ENCODE data around the gene GRIP2. TPM values are rescaled to one million over a fixed set of nuclear protein-coding genes. Genes with fewer than 3 reads are reported as not detected.

The GRIP2 gene
- total RNA-seq, 2 donors from 2014 or later = 0.10 TPM; not detected in 1

DNA sequence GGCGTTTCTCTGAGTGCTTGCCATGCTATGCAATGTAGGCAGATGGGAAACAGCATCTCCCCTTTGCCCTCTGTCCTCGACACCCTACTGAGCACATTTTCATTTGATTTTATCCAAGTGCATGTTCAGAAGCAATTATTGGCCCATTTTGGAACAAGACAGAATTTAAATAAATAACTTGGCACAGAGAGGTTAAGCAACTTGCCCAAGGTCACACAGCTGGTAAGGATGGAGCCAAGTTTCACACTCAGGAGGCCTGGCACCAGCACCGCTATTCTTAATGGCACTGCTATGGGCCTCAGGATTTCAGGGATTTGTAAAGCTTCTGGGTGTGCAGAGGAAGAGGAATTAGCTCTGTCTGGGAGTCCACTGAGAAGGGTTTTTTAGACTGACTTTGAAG, 2.5 kb upstream of the GRIP2 start:
- no peak for ATAC-seq
- Mint-ChIP-seq H3K27me3 (peaks cover 24% of the 10 kb centered on the region), H3K27ac (no peak overlapping the region), H3K4me3 (no peak overlapping the region), H3K4me1 (peaks cover 2% of the 10 kb centered on the region), H3K36me3 (ENCODE audit: low read depth) (no peaks in the 10 kb centered on the region)
- no peak for DNase-seq
- H3K9me3 ChIP-seq (ENCODE audit: control insufficient read depth, low read length, poor library complexity, severe bottlenecking) = no peaks in the 10 kb centered on the region

DNA sequence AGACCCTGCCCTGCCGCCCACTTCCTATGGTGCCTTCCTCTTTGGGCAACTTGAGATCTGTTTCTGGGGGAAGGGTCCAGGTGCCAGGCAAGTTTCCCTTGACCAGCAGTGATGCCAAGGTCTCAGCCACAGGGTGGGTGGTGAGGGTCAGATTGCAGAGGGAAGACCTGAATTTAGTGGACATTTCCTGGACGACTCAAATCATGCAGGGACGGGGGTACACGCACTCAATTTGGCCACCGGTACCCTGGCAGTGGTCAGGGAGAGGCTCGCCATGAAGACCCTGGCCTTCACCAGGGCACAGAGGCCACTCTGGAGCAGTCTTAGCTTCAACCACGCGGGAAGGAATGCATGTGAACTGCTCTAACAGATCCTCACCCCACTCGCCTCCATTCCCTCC, 1.5 kb upstream of the GRIP2 start:
- DNase-seq (no peak), ATAC-seq (no peak)
- H3K27ac Mint-ChIP-seq = no peak overlapping the region
- H3K9me3 ChIP-seq (ENCODE audit: control insufficient read depth, low read length, poor library complexity, severe bottlenecking) = no peaks in the 10 kb centered on the region
- no peaks in the 10 kb centered on the region for H3K4me1 Mint-ChIP-seq
- peaks cover 14% of the 10 kb centered on the region for H3K27me3 Mint-ChIP-seq
- H3K4me3 Mint-ChIP-seq = no peak overlapping the region
- no peaks in the 10 kb centered on the region for H3K36me3 Mint-ChIP-seq (ENCODE audit: low read depth)

DNA sequence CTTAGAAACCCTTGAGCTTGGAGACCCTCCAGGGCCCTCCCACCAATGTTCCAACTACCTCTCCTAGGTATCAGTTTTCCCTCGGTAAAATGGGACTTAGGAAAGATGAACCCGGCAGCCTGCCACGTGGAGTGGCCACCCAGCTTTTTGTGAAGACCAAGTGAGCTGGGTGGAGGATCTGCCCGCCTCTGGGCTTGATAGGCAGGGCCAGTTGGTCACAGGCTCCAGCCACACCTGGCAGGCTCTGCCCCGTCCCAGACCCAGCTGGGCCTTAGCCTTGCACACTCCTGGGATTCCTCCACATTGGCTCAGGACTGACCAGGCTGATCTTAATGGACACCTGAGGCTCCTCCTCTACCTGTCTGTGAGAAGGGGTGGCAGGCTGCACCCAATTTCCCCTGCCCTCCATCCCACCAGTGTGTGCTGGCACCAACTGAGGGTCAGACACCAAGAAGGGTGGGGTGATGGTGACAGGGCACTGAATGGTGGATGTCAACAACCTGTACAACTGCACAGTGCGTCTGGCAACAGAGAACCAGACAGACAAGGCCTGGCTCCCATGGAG, 761 bp upstream of the GRIP2 start:
- no peaks in the 10 kb centered on the region for H3K4me1 Mint-ChIP-seq
- H3K4me3 Mint-ChIP-seq = no peak overlapping the region
- H3K27me3 Mint-ChIP-seq = peaks cover 10% of the 10 kb centered on the region
- DNase-seq = no peak
- H3K9me3 ChIP-seq (ENCODE audit: control insufficient read depth, low read length, poor library complexity, severe bottlenecking) = no peaks in the 10 kb centered on the region
- no peaks in the 10 kb centered on the region for H3K36me3 Mint-ChIP-seq (ENCODE audit: low read depth)
- no peak overlapping the region for H3K27ac Mint-ChIP-seq
- no peak for ATAC-seq

DNA sequence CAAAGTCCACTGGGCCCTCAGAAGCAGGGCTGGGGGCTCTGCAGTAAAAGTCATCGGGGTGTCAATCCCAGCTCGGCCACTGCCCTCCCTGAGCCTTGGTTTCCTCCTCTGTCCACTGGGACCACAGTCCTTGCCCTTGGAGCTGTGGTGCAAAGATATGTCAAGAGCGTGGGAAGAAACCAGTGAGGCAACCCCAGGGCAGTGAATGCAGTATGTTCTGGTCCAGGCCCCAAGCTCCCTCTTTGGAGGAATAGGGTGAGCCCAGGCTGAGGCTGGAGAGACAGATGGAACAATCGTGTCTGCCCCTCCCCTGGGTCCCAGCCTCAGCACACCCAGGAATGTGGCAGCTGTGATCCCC, 779 bp downstream of the GRIP2 start:
- ATAC-seq = no peak
- H3K4me1 Mint-ChIP-seq = no peaks in the 10 kb centered on the region

DNA sequence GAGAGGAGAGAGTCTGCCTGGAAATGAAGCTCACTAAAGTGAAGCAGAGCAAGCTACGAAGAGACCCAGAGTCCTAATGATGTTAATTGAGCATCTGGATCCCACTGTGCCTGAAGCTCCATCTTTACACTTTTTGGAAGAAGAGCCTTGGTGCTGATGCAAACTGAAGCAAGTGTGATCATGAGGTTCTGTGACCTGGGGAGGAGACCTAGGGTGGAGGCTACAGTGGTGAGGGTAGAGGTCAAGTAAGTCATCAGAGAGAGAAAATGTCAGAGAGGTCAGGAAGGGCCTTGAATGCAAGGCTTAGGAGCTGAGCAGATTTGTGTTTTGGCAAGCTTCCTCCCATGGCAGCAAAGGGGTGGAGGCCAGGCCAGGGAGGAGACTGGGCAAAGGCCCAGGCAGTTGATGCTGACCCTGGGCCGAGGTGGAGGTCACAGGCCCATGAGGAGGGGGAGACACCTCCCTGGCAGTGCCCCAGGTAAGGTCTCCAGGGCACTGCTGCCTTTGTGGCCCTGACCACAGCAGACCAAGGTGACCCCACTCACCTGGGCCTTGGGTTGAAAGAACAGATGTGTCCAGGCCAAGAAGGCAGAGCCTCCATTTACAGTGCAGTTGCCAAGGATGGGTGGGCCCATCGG, 1.6 kb downstream of the GRIP2 start:
- Mint-ChIP-seq H3K36me3 (ENCODE audit: low read depth) (no peaks in the 10 kb centered on the region), H3K27me3 (peaks cover 10% of the 10 kb centered on the region), H3K27ac (no peak overlapping the region), H3K4me3 (no peak overlapping the region), H3K4me1 (no peaks in the 10 kb centered on the region)
- H3K9me3 ChIP-seq (ENCODE audit: control insufficient read depth, low read length, poor library complexity, severe bottlenecking) = no peaks in the 10 kb centered on the region
- ATAC-seq = no peak
- no peak for DNase-seq

More for the DNA sequence above, 779 bp downstream of the GRIP2 start:
- H3K4me3 Mint-ChIP-seq = no peak overlapping the region
- H3K27ac Mint-ChIP-seq = no peak overlapping the region
- no peaks in the 10 kb centered on the region for H3K36me3 Mint-ChIP-seq (ENCODE audit: low read depth)
- H3K9me3 ChIP-seq (ENCODE audit: control insufficient read depth, low read length, poor library complexity, severe bottlenecking) = no peaks in the 10 kb centered on the region
- DNase-seq = no peak
- H3K27me3 Mint-ChIP-seq = peaks cover 10% of the 10 kb centered on the region

DNA sequence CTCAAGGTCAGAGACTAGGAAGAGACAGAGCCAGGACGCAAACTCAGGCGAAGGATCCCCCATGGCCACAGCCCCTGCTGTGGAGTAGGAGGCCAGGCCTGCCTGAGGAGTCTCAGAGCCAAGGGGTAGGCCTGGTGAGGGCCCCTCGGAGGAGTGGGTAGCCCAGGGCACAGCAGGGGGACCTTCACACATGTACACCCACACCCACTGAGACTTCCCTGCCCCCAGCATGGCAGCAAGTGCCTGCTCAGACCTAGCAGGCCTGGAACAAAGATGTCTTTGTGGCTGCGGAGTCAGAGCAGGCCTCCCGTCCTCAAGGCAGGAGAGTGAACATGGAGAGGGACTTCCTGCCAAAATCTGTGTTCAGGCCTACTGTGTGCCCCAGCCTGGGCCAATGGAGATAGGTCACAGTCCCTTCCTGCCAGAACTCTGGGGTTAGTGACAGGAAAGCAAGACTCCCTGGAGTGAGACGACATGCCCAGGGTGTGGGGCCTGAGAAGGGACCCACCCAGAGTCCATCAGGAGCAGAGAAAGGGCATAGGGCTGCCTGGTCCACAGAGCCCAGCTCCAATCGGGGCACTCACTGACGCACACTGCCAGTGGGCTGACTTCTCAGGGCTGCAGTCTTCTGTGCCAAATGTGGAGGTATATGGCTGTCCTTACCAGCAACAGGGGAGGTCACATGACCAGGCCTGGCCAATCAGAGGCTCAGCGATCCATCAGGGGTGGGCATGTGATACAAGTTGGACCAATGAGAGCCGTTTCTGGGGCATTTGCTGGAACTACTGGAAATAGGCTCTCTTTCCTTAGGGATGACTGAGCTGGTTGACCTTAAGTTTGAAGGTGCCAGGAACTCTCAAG, 2.3 kb downstream of the GRIP2 start:
- no peak for ATAC-seq
- no peak for DNase-seq
- no peak overlapping the region for H3K4me3 Mint-ChIP-seq

DNA sequence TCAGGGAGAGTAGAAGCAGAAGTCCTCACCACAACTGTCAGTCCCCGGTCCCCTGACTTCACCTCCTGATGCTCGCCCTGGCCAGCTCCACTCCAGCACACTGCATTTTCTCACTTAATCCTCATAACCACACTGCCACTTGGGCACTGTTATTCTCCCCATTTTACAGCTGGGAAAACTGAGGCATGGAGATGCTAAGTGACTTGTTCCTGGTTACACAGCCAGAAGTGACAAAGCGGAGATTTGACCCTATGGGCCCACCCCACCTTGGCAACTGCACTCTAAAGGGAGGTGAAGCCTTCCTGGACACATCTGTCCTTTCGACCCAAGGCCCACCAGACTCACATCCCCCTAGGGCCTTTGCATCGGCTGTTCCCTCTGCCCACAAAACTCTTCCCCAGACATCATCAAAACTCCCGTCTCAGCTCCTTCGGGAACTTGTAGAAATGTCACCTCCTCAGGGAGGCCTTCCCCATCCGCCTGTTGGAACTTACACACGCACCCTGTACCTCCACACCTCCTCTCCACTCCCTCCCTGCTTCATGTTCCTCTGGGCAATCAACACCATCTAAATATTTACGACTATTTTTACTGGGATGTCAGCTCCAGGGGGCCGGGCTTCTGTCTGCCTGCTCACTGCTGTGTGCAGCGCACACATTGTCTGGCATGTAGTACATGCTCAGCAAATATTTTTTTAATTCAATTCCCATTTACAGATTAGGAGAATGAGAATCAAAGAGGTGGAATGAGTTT, 3.1 kb downstream of the GRIP2 start:
- H3K9me3 ChIP-seq (ENCODE audit: control insufficient read depth, low read length, poor library complexity, severe bottlenecking) = no peaks in the 10 kb centered on the region
- ATAC-seq = no peak
- Mint-ChIP-seq H3K27ac (no peak overlapping the region), H3K4me1 (no peaks in the 10 kb centered on the region), H3K27me3 (peaks cover 11% of the 10 kb centered on the region), H3K4me3 (no peak overlapping the region), H3K36me3 (ENCODE audit: low read depth) (no peaks in the 10 kb centered on the region)
- DNase-seq = no peak

More for the DNA sequence above, 2.3 kb downstream of the GRIP2 start:
- Mint-ChIP-seq H3K4me1 (no peaks in the 10 kb centered on the region), H3K36me3 (ENCODE audit: low read depth) (no peaks in the 10 kb centered on the region), H3K27me3 (peaks cover 11% of the 10 kb centered on the region), H3K27ac (no peak overlapping the region)
- no peaks in the 10 kb centered on the region for H3K9me3 ChIP-seq (ENCODE audit: control insufficient read depth, low read length, poor library complexity, severe bottlenecking)

DNA sequence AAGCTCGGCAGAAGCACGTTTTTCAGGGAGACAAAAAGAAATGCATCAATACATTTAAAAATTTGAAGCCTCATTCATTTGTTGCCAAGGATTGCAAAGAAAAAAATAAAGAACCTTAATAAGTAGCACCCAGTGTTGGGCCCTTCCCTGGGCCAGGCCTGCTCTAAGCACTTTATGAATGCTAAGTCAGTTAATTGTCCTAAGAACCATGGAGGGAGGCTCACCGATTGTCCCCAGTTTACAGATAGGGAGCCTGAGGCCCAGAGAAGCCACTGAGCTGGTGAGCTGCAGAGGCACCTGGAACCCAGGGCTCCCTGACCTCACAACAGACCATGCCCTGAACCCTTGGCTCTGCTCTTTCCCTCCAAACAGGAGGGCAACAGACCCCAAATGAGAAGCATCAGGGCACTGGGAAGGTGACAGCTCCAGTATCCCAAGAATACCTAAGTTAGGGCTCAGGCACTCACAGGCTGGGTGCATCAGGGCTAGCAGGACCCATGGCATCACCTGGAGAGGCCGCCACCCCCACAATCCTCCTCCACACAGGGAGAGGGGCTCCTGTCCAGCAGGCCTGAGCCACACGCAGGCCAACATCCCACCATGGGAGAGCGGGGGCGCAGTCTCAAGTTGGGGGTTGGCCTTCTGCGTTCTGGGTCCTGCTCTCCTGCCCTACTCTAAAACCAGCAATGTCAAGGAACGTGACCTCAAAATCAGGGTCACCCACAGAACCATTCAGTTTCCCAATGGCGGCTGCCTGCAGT, 3.9 kb downstream of the GRIP2 start:
- Mint-ChIP-seq H3K27me3 (peaks cover 19% of the 10 kb centered on the region), H3K36me3 (ENCODE audit: low read depth) (no peaks in the 10 kb centered on the region), H3K27ac (no peak overlapping the region), H3K4me1 (no peaks in the 10 kb centered on the region), H3K4me3 (no peak overlapping the region)
- ATAC-seq (no peak), DNase-seq (no peak)
- no peaks in the 10 kb centered on the region for H3K9me3 ChIP-seq (ENCODE audit: control insufficient read depth, low read length, poor library complexity, severe bottlenecking)

DNA sequence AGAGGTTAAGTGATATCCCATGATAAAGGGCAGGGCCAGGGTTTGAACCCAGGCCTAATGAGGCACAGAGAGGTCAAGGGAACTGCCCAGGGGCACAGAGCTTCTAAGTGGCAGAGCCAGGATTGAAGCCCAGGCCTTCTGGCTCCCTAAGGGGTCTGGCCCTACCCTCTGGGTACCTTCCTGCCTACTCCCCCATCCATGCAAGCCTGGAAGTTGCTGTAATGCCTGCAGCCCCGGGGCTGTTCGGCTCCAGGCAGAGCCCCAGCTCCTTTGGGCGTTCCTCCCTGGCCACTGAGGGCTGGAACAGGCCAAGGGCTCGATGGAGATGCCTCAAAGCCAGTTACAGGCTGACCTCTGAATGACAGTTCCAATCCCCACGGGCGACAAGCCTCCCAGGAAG, 4.5 kb downstream of the GRIP2 start:
- no peaks in the 10 kb centered on the region for H3K4me1 Mint-ChIP-seq
- H3K36me3 Mint-ChIP-seq (ENCODE audit: low read depth) = no peaks in the 10 kb centered on the region
- H3K27ac Mint-ChIP-seq = no peak overlapping the region
- no peaks in the 10 kb centered on the region for H3K9me3 ChIP-seq (ENCODE audit: control insufficient read depth, low read length, poor library complexity, severe bottlenecking)
- ATAC-seq = no peak
- DNase-seq = no peak
- no peak overlapping the region for H3K4me3 Mint-ChIP-seq
- H3K27me3 Mint-ChIP-seq = peaks cover 24% of the 10 kb centered on the region

DNA sequence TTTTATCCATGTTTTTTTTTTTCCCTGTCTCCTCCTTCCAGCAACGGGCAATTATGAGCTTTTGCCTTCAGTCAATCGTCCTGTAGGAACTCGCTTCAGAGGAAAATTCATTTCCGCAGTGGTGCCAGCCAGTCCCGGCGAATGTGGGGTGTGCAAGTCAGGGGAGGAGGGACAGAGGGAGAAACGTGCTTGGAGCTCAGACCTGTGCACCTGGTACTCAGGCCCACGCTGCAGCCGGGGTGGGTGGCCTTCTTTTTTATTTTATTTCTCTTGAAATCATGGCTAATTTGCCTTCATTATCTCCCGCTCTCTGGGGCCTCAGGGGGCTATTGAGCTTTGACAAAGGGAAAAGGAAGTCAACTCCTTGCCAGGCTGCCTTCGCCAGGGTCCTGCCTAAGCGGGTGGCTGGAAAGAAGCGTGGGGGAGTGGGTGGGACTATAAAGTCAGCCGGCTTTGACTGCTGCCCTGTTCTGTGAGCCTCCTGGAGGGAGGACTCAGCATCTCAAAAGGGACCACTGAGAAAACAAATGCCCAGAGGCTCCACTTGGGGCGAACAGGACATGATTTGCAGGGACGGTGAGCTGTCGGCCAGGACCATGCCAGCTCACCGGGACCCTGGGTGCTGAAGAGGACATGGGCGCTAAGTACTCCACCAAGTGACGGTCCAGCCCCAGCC, 5.5 kb downstream of the GRIP2 start:
- no peaks in the 10 kb centered on the region for H3K4me1 Mint-ChIP-seq
- no peak for DNase-seq
- H3K36me3 Mint-ChIP-seq (ENCODE audit: low read depth) = no peaks in the 10 kb centered on the region
- H3K27me3 Mint-ChIP-seq = peaks cover 24% of the 10 kb centered on the region
- no peak overlapping the region for H3K4me3 Mint-ChIP-seq
- ATAC-seq = no peak
- no peak overlapping the region for H3K27ac Mint-ChIP-seq
- no peaks in the 10 kb centered on the region for H3K9me3 ChIP-seq (ENCODE audit: control insufficient read depth, low read length, poor library complexity, severe bottlenecking)

DNA sequence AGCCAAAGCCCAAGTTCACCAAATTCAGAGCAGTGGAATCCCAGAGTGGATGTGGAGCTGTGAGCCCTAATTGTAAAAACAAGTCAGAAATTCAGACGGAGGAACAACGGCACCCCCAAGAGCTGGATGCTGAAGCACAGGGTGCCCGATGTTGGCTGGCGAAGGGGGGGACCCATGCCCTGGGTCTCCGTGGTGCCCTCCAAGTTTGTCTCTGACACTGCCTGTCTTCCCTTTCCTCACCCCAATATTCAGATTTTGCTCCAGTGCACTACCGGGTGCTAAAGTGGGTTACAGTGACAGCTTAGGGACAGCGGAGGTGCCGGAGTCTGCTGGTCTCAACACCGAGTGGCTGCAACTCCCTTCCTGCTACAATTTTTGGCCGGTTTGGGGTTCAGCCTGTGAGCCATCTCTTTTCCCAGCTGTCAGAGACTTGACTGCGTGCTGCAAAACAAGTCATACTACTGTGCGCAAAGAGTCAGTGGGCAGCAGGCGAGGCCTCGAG, 6.6 kb downstream of the GRIP2 start:
- H3K27ac Mint-ChIP-seq = no peak overlapping the region
- no peaks in the 10 kb centered on the region for H3K4me1 Mint-ChIP-seq
- H3K27me3 Mint-ChIP-seq = peaks cover 24% of the 10 kb centered on the region
- H3K9me3 ChIP-seq (ENCODE audit: control insufficient read depth, low read length, poor library complexity, severe bottlenecking) = no peaks in the 10 kb centered on the region
- H3K4me3 Mint-ChIP-seq = no peak overlapping the region
- DNase-seq (no peak), ATAC-seq (no peak)
- no peaks in the 10 kb centered on the region for H3K36me3 Mint-ChIP-seq (ENCODE audit: low read depth)

DNA sequence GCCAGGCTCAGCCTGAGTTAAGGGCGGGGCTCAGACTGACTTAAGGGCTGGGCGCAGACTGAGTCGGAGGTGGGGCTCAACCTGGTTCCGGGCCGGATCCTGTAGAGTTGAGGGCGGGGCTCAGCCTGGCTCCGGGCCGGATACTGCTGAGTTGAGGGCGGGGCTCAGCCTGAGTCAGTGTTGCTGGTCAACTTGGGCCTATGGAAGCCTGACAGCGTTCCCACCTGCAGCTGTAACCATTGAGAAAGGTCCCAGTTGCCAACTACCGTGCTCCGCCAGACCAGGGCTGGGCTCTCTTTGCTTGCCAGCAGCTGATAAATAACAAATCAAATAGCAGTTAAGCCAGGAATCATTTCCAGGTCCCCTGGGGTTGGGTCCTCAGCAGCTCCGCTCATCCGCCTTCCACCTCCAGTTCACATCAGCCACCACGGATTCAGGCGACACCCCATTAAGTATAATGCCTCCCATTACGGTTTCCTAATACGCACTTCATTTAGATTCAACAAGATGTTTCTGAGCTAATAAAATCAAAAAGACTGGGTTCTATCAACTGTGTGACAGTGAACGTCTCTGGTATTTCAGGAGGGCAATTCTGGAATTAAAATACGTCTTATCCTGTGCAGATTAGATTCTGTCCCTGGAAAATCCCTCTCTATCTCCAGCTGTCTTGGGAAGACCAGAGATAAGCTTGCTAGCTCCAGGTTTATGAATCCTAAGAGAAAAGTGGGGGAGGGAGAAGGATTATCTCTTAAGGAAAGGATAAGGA, 7.3 kb downstream of the GRIP2 start:
- no peaks in the 10 kb centered on the region for H3K4me1 Mint-ChIP-seq
- H3K36me3 Mint-ChIP-seq (ENCODE audit: low read depth) = no peaks in the 10 kb centered on the region
- H3K27me3 Mint-ChIP-seq = peaks cover 28% of the 10 kb centered on the region
- DNase-seq = no peak
- H3K9me3 ChIP-seq (ENCODE audit: control insufficient read depth, low read length, poor library complexity, severe bottlenecking) = no peaks in the 10 kb centered on the region
- no peak for ATAC-seq
- H3K4me3 Mint-ChIP-seq = no peak overlapping the region
- no peak overlapping the region for H3K27ac Mint-ChIP-seq

All from T-helper 17 cell (primary cell).